Endothelial cell (in vitro differentiated cells): ENCODE data around the gene DERA. TPM values are rescaled to one million over a fixed set of nuclear protein-coding genes. Genes with fewer than 3 reads are reported as not detected.

Experiments
- DNase-seq: peaks from one replicate; pipeline ENCODE4 v3.0.0; 2021; ENCODE audit warnings: low spot score
- H3K27ac Mint-ChIP-seq: one replicate; pipeline ENCODE4 v1.8.0; 2021; ENCODE audit warnings: mixed read lengths, inconsistent platforms; ENCODE audit not compliant: unreplicated experiment
- H3K27me3 Mint-ChIP-seq: one replicate; pipeline ENCODE4 v1.8.0; 2021; ENCODE audit warnings: mild to moderate bottlenecking, moderate library complexity, mixed read lengths, inconsistent platforms; ENCODE audit not compliant: unreplicated experiment
- H3K36me3 Mint-ChIP-seq: one replicate; pipeline ENCODE4 v1.8.0; 2021; ENCODE audit warnings: mild to moderate bottlenecking, low read depth, mixed read lengths, inconsistent platforms; ENCODE audit not compliant: unreplicated experiment
- H3K4me1 Mint-ChIP-seq: one replicate; pipeline ENCODE4 v1.8.0; 2021; ENCODE audit warnings: mild to moderate bottlenecking, mixed read lengths, inconsistent platforms; ENCODE audit not compliant: unreplicated experiment
- H3K4me3 Mint-ChIP-seq: one replicate; pipeline ENCODE4 v1.8.0; 2021; ENCODE audit warnings: mild to moderate bottlenecking, mixed read lengths, inconsistent platforms; ENCODE audit not compliant: unreplicated experiment
- H3K9me3 Mint-ChIP-seq: one replicate; pipeline ENCODE4 v1.8.0; 2021; ENCODE audit warnings: mixed read lengths, inconsistent platforms; ENCODE audit not compliant: unreplicated experiment
- CTCF ChIP-seq: fragments of 200-600 bp; sonication (generic); IDR thresholded peaks from one replicate; pipeline ENCODE4 v1.5.0; 2021; ENCODE audit warnings: antibody characterized with exemption; ENCODE audit not compliant: unreplicated experiment
- total RNA-seq: library from RNA; stranded (reverse); fragmentation: NEBNext Ultra II Directional; extraction: Animal tissue kit (Norgen Biotek cat#: 25700); gene quantifications from one replicate; pipeline ENCODE4 v1.2.1, GENCODE V29; 2021; ENCODE audit not compliant: unreplicated experiment

DERA gene
- total RNA-seq, 1 donor from 2014 or later, result 50.3 TPM

- Mint-ChIP-seq H3K4me1 (peaks cover 27% of the 10 kb centered on the region), H3K9me3 (no peaks in the 10 kb centered on the region), H3K4me3 (no peak overlapping the region), H3K27me3 (peaks cover 2% of the 10 kb centered on the region), H3K36me3 (peaks cover 17% of the 10 kb centered on the region), H3K27ac (peak overlapping the region; percentile 2)
- TF ChIP-seq CTCF, result no peak
- no peak for DNase-seq
Observed at GRCh38 chr12:15982921-15983320, 71.8 kb downstream of the DERA start.

- peaks cover 2% of the 10 kb centered on the region for H3K27me3 Mint-ChIP-seq
- TF ChIP-seq CTCF, result no peak
- H3K27ac Mint-ChIP-seq, result no peak overlapping the region
- H3K36me3 Mint-ChIP-seq, result peaks cover 24% of the 10 kb centered on the region
- H3K9me3 Mint-ChIP-seq, result no peaks in the 10 kb centered on the region
- no peak overlapping the region for H3K4me3 Mint-ChIP-seq
- no peak for DNase-seq
- H3K4me1 Mint-ChIP-seq, result peaks cover 14% of the 10 kb centered on the region
Observed at GRCh38 chr12:15984097-15984800, 73.1 kb downstream of the DERA start.

- no peak overlapping the region for H3K4me3 Mint-ChIP-seq
- H3K27ac Mint-ChIP-seq, result no peak overlapping the region
- peaks cover 2% of the 10 kb centered on the region for H3K27me3 Mint-ChIP-seq
- no peak for TF ChIP-seq CTCF
- peaks cover 27% of the 10 kb centered on the region for H3K36me3 Mint-ChIP-seq
- no peak for DNase-seq
- no peaks in the 10 kb centered on the region for H3K9me3 Mint-ChIP-seq
- peaks cover 11% of the 10 kb centered on the region for H3K4me1 Mint-ChIP-seq
Observed at GRCh38 chr12:15984963-15985362, 73.8 kb downstream of the DERA start.

DNA sequence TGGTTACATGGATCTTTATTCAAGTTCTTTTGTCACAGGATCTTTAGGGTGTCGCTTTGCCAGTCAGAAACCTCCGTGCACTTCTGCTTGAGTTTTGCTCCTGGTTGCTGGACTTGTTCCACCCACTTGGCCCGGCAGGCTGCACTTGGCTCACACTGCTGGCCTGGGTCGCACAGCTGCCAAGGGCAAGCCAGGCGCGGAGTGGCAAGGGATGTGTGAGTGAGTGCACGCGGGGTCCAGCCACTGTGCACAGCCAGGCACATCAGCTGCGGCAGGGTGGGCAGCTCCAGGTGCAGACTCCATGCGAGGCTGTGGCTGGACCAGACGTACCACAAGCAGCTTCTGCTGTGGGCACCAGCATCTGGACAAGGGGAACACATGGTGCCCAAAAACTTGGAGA is 76.6 kb downstream of the DERA start:
- Mint-ChIP-seq H3K27me3 (no peaks in the 10 kb centered on the region), H3K9me3 (no peaks in the 10 kb centered on the region), H3K4me3 (no peak overlapping the region), H3K4me1 (peaks cover 6% of the 10 kb centered on the region), H3K36me3 (peaks cover 27% of the 10 kb centered on the region), H3K27ac (no peak overlapping the region)
- no peak for DNase-seq
- no peak for TF ChIP-seq CTCF

- Mint-ChIP-seq H3K27ac (no peak overlapping the region), H3K9me3 (no peaks in the 10 kb centered on the region), H3K4me1 (peaks cover 9% of the 10 kb centered on the region), H3K36me3 (peaks cover 22% of the 10 kb centered on the region), H3K27me3 (peaks cover 2% of the 10 kb centered on the region), H3K4me3 (peak overlapping the region; percentile 34)
- no peak for TF ChIP-seq CTCF
- no peak for DNase-seq
Observed at GRCh38 chr12:15988983-15989755, 78.0 kb downstream of the DERA start.
